Retinal pigment epithelial cell (primary cell): Measurements from ENCODE around the gene ITGAL.
"Not testable (repeated sequence)": the region's sequence is repeated elsewhere in the genome, so short reads cannot be mapped to it uniquely, and the experiment has no call there.

Experiments used
- DNase-seq: peaks from one replicate; pipeline ENCODE4 v3.0.0-alpha.2; 2010; ENCODE audit warnings: low read depth
- H3K4me3 ChIP-seq: 2 replicates; pipeline ENCODE4 v1.5.1; 2011; ENCODE audit warnings: mild to moderate bottlenecking, low read length, control low read depth, moderate library complexity
- CTCF ChIP-seq: conservative IDR thresholded peaks from 2 replicates; pipeline ENCODE4 v1.5.1; 2011; ENCODE audit warnings: low read depth, low read length, control low read depth, inconsistent platforms

The ITGAL gene

GRCh38 chr16:30473231-30474073 lies 910 bp downstream of the ITGAL start:
- no peak for DNase-seq
- no peak overlapping the region for H3K4me3 ChIP-seq
- TF ChIP-seq CTCF, result no peak

- no peak for TF ChIP-seq CTCF
- no peak for DNase-seq
- H3K4me3 ChIP-seq, result no peak overlapping the region
Measured at GRCh38 chr16:30474074-30474452, 1.5 kb downstream of the ITGAL start.

GRCh38 chr16:30474684-30475083 lies 2.1 kb downstream of the ITGAL start:
- no peak for DNase-seq
- no peak for TF ChIP-seq CTCF
- no peak overlapping the region for H3K4me3 ChIP-seq

GRCh38 chr16:30476991-30477390 lies 4.4 kb downstream of the ITGAL start:
- TF ChIP-seq CTCF, result no peak
- no peak for DNase-seq
- H3K4me3 ChIP-seq, result no peak overlapping the region

- not testable (repeated sequence) for H3K4me3 ChIP-seq, DNase-seq
Measured at GRCh38 chr16:30477773-30478172, 5.2 kb downstream of the ITGAL start.

GRCh38 chr16:30478766-30479478 lies 6.4 kb downstream of the ITGAL start:
- H3K4me3 ChIP-seq, result no peak overlapping the region
- DNase-seq, result no peak
- TF ChIP-seq CTCF, result no peak

- TF ChIP-seq CTCF, result no peak
- H3K4me3 ChIP-seq, result no peak overlapping the region
- no peak for DNase-seq
Measured at GRCh38 chr16:30481381-30481780, 8.8 kb downstream of the ITGAL start.
